AG09319 (cell line): Measurements from ENCODE around the gene MFAP3.

Experiments
- DNase-seq: peaks from one replicate; pipeline ENCODE4 v3.0.0-alpha.2; 2010; ENCODE audit warnings: low read depth; ENCODE audit errors: extremely low read depth
- TF ChIP-seq, protein P1 (sequence below): IDR thresholded peaks from 2 replicates; pipeline ENCODE4 v1.5.1; 2011; ENCODE audit warnings: low read depth, mild to moderate bottlenecking, inconsistent platforms, low read length, moderate library complexity

MFAP3 gene

DNA sequence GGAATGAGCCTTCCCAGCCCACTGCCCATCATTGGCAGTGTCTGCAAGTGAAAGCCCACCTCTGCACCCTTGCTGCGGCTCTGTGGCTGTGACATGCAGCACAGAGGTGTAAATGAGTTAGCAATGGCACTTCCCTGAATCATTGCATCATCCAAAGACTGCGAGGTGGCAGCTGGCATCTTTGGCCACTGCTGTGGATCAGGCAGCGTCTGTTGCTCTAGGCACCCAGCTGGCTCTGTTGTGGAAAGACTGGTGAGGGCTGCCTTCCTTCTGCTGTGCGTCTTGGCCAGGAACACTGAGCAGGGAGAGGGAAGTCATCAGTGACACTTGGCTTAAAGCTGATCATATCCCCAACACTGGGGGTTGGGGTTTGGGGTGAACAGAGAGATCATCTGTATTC, 64.5 kb downstream of the MFAP3 start:
- DNase-seq, result no peak
- TF ChIP-seq, protein P1, sequence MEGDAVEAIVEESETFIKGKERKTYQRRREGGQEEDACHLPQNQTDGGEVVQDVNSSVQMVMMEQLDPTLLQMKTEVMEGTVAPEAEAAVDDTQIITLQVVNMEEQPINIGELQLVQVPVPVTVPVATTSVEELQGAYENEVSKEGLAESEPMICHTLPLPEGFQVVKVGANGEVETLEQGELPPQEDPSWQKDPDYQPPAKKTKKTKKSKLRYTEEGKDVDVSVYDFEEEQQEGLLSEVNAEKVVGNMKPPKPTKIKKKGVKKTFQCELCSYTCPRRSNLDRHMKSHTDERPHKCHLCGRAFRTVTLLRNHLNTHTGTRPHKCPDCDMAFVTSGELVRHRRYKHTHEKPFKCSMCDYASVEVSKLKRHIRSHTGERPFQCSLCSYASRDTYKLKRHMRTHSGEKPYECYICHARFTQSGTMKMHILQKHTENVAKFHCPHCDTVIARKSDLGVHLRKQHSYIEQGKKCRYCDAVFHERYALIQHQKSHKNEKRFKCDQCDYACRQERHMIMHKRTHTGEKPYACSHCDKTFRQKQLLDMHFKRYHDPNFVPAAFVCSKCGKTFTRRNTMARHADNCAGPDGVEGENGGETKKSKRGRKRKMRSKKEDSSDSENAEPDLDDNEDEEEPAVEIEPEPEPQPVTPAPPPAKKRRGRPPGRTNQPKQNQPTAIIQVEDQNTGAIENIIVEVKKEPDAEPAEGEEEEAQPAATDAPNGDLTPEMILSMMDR, result no peak
